GM12801 (cell line): ENCODE data around the gene INPP5A.

ENCODE experiments used
- TF ChIP-seq, protein P1 (sequence below): IDR thresholded peaks from one replicate; pipeline ENCODE4 v1.5.1; 2011; ENCODE audit warnings: control low read depth; ENCODE audit not compliant: insufficient read length; ENCODE audit errors: extremely low read depth

The INPP5A gene

DNA sequence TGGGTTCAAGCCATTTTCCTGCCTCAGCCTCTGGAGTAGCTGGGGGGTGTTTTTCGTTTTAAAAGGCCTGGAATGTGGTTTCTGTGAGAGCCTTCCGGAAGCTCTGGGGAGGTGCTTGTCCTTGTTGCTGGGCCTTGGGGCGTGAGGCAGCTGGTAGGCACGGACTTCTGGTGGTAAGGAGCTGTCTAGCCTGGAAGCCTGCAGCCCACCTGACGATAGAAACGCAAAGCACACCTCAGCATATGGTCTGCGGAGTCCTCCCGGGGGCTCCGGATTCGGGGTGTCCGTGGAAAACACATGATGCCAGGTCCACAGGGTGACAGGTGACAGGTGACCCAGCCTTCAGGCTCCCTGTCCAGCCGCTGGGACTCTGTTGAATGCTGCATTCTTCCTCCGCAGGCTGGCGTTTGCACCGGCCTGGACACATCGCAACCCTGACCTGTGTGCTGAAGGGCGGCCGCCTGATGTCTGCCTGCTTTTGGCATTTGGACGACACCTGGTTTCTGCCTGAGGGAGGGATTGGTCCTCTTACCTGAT, 37.3 kb downstream of the INPP5A start:
- TF ChIP-seq, protein P1, sequence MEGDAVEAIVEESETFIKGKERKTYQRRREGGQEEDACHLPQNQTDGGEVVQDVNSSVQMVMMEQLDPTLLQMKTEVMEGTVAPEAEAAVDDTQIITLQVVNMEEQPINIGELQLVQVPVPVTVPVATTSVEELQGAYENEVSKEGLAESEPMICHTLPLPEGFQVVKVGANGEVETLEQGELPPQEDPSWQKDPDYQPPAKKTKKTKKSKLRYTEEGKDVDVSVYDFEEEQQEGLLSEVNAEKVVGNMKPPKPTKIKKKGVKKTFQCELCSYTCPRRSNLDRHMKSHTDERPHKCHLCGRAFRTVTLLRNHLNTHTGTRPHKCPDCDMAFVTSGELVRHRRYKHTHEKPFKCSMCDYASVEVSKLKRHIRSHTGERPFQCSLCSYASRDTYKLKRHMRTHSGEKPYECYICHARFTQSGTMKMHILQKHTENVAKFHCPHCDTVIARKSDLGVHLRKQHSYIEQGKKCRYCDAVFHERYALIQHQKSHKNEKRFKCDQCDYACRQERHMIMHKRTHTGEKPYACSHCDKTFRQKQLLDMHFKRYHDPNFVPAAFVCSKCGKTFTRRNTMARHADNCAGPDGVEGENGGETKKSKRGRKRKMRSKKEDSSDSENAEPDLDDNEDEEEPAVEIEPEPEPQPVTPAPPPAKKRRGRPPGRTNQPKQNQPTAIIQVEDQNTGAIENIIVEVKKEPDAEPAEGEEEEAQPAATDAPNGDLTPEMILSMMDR: no peak

- TF ChIP-seq, protein P1: no peak
These were observed 38.0 kb downstream of the INPP5A start for GRCh38 chr10:132575320-132576201.

DNA sequence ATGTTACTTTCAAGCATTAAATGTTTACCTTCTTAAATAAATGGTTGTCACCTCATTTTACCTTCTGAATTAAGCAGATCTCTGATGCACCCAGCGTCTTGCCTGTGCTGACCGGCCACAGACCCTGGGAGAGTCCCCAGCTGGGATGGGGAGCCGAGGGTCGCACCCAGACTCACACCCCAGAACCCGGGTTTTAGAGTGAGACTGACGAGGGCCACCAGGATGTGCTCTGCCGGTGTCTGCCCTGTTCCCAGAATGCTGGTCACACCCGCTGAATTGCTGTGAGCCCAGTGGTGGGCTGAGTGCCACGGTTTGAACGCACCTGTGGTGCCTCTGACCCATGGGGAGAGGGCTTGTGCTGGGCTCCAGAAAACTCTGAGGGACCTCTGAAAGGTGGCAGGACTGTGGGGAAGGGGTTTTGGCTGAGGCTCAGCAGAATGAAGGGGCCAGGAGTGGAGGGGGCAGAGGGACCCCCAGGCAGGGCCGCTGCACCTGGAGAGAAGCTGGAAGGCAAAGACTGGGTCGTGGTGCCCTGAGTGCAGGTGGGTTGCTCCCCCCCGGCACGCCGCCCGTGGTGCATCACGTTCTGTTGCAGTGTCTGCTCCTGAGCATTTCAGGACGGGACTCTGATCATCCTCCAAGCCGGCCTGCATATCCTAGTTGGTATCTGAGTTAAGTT, 39.2 kb downstream of the INPP5A start:
- TF ChIP-seq, protein P1: no peak

- TF ChIP-seq, protein P1: no peak
These were observed 39.9 kb downstream of the INPP5A start for GRCh38 chr10:132577350-132578003.

DNA sequence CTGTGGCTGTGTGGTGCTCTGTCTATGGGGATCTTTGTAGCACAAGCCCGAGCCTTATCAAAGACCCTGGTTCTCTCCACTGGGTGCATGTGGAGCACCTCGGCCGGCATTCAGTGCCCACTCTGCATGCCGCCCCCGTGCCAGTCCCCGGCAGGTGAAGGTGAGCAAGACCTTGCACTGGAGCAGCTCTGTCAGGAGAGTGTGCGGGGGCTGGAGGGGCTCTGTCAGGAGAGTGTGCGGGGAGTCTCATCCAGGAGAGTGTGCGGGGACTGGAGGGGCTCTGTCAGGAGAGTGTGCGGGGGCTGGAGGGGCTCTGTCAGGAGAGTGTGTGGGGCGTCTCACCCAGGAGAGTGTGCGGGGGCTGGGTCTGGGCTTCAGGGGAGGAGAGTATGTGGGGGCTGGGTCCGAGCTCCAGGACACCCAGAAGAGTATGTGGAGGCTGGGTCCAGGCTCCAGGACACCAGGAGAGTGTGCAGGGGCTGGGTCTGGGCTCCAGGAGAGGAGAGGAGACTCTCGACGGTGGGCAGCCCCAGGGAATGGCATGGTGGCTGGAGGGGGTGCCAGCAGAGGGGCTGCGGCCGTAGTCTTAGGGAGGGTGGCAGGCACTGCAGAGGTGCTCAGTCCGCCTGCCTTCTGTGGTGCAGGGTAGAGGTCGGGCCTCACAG, 40.8 kb downstream of the INPP5A start:
- TF ChIP-seq, protein P1: no peak

GRCh38 chr10:132579027-132579859, 41.7 kb downstream of the INPP5A start:
- TF ChIP-seq, protein P1: no peak
